HG03060 (cell line): ENCODE results near the gene DMBX1.

Experiments
- ATAC-seq: cut with Tn5 transposase; IDR thresholded peaks from one replicate; pipeline ENCODE4 v1.9.1; 2021; ENCODE audit warnings: low read depth, moderate number of reproducible peaks; ENCODE audit not compliant: unreplicated experiment

DMBX1 gene

DNA sequence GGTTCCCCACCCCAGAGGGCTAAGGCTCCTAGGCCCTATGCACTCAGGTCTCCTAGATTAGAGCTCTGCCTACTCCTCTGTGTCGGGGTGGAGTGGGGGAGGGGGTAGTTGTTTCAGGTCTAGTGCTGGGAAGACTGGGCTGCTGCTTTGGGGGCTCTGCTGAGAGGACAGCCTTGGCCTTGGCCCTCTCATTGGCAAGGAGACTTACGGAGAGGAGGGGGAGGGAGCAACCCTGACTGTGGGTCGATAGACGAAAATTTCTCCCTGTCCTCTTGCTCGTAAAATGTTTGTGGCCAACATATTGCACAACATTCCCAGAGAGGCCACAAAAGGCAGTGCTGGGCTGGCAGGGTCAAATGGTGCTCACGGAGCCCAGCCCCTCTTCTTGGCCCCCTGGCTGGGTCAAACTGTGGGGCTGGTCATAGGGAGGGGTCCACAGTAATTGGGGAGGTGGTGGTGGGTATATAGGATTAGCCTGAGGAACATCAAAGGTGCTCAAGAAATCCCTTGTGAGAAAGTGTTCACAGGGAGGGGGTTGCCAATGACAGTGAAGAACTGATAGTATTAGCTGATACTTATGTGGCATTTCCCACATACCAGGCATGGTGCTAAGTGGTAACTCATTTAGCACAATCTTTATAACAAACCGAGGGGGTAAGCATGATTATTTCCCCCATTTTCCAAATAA lies 8.5 kb upstream of the DMBX1 start:
- ATAC-seq, result no peak

DNA sequence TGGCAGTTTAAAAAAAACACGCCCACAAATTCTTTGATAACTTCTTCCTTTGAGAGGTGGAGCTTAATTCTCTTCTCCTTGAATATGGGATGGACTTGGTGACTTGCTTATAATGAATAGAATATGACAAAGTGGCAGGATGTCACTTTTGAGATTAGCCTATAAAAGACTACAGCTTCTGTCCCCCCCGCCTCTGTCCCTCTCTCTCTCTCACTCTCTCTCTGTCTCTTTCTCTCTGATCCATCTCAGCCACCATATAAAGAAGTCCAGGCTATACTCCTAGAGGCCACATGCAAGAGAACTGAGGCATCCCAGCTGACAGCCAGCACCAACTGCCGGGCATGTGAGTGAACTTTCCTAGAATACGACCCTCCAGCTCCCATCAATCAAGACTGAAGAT lies 7.7 kb upstream of the DMBX1 start:
- ATAC-seq, result no peak

DNA sequence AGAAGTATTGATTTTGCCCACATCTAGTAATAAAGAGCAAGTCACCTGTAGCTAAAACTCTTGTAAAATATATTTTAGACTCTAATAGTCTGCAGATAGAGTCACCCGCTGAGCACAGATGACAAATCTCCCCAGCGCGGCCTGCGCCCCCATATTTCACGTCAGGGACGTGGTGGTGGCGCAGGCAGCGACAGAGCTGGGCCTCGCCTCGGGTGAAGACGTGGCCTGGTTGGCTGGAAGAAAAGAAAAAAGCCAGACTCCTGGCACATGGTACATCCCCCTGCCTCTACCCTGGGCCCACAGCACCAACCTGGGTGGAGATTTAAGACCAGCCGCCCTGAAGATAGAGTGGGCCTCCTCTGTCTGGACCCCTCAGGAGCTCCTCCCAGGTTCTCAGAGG lies 6.0 kb upstream of the DMBX1 start:
- ATAC-seq, result no peak

DNA sequence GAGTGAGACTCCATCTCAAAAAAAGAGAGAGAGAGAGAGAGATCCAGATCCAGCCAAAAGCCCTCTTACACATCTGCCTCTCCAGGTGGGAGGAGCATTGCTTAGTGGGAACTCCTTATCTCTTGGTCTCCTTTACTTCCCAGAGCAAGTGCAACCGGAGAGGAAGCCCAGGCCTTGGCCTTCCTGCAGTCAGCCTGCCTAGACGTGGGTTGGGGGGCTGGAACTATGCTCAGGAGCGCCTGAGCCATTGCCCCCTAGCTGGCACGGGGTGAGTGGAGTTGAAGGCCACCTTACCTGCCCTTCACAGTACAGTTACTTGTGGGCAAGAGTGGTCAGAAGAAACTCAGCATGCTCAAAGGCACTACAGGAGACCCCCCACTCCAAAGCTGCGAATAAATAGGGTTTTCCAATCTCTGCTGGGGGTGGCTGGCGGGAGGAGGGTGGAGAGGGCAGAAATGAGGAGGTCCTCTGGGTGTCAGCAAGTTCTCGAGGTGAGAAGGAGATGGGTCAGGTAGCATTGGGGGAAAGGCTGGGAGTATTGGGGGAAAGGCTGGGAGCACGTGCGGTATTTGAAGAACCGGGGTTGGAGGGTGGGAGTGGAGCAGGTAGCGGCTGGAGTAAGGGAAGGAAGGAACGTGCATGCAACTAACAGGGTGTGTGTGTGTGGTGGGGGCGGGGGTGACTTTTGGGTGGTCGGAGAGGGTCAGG lies 4.7 kb upstream of the DMBX1 start:
- ATAC-seq, result no peak

- no peak for ATAC-seq
Observed at GRCh38 chr1:46485564-46486431, 3.8 kb upstream of the DMBX1 start.

GRCh38 chr1:46486432-46487015 lies 3.1 kb upstream of the DMBX1 start:
- ATAC-seq, result no peak

DNA sequence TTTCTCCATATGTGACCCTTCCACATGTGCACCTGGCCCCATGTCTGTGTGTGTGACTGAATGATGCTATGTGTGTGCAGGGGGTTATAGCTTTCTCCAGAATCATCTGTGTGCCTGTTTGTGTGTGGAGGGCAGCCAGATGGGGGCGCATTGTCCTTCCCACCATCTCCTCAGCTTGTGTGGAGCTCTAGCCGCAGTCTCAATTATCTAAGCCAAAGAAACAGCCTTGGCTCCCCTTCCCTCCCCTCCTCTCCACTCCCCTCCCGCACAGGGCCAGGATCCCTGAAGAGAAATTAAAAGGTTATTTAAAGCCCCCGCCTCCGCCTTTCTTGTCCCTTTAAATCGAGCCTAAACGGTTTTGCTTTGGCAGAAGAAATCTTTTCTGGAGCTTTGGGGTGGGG lies 1.8 kb upstream of the DMBX1 start:
- no peak for ATAC-seq

DNA sequence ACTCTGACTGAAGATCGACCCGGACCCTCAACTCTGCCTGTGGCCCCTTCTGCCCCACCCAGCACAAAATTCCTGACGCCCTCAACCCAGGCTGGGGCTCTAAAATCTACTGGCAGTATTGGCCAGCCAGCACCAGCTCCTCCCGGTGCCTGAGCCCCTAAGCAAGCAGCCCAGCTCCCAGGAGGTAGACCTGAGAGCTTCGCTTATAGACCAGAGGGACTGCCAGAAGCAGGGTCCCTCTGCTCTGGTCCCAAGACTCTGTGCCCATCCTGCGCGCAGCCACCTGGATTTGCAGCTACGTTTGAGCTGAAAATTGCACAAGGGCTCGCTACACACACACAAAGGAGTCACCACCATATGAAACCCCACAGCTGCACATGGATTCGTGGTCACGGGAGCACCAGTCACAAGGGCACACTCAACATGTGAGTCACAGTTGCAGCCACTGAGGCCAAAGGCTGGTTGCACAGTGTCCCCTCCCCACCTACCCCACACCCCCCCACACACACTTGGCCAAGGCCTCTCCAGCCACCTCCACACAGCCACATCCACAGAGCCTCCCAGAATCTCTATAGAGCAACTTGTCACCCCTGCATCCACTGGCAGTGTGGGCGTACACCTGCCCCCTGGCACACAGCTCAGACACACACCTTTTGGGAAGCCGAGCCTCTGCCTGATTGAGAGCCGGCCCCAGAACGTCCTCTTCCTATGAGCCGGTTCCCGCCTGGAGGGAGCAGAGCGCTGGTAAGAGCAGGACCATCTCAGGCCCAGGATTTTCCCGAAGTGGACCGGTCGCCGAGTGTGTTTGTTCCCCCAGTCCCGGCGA lies 1.1 kb upstream of the DMBX1 start:
- no peak for ATAC-seq

- no peak for ATAC-seq
Observed at GRCh38 chr1:46489169-46489637, 433 bp upstream of the DMBX1 start.

GRCh38 chr1:46490406-46490655 lies 695 bp downstream of the DMBX1 start:
- no peak for ATAC-seq

DNA sequence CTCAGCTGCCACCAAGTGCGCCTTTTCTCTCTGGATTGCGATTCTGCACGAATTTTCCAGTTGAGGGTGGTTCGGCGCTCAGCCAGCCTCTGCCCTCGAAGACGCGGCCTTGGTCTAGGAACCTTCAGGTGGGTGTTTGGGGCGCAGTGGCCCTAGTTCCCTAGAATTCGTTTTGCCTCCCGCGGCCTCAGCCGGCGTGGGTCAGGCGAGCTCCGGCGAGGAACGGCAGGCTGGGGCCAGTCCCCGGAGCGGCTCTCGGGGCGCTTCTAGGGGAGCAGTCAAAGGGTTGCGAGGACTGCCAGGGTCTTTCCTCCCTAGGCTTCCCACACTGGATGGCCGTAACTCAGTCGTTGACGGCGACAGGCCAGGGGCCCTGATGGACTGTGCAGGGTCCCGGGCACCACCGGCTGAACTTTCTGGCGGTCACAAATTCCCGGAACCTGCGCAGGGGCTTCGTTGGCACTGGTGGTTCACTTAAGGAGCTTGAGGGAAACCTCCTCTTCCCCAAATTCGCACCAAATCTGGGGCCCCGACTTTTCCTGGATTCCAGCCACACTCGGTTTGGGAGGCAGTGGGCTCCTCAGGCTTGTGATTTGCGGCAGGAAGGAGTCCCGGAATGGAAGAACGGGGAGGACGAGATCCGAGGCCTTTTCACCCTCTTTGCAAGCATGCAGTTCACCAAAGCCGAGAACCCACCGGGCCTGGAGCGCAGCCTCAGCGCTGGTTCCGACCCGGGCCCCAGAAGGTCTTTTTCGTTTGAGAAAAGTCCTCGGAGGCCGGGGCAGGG lies 1.2 kb downstream of the DMBX1 start:
- ATAC-seq, result no peak

DNA sequence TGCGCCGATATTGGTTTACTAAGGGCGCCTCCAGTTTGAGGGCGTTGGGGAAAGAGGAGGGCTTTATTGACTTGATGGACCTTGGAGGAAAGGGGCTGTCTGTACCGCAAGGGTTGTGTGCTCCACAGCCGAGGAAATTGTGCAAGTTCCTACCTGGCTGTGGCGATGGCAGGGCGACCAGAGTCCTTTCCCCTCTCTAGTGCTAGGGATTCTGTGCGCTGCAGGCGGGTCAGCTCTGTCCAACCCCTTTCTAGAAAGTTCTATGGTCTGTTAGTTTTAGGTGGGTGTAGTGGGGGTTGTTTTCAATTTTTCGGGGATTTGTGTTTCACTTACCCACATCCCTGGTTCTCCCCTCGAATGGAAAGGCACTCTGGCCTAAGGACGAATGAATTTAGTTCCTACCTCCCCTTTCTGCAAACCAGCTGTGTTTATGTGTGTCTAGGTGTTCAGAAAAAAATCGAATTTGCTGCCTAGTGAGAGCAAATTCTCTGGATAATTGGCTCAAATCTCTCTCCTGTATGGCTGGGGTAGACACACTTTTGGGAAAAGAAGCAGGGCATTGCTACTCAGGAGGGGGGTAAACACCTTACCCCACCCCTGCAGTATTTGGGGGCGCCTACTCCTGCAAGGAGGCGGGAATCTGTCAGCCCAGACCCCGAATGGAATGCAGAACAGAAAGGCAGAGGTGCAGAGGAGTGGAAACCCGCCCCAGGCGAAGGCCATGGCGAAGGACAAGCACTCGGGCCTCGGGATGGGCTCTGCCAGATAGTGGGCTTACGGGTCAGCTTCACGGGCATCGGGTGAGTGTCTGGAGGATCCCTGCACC lies 2.0 kb downstream of the DMBX1 start:
- ATAC-seq, result no peak

DNA sequence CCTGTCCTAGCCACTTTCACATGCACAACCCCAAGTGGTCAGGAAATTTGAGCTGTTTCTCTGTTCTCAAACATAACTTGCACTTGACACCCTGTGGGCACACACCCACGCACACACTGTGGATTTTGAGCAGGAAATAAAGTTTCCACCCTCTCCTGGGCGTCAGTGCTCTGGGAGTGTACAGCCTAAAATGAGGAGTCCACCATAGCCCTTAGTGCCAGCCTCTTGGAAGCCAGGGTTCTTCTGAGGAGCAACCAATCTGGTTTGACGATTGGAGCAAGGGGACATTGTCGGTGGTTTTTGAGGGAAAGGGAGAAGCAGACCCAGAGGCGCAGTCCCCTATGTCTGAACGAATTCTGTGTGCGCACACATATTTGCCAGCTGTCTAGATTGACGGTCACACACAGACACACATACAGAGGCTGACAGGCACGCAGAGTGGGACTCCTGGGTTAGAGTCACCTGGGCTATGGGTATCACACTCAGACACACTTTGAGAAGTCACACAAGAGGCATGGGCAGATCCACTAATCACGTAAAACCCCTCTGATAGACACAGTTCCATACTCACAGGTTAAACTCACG lies 2.7 kb downstream of the DMBX1 start:
- ATAC-seq, result no peak

DNA sequence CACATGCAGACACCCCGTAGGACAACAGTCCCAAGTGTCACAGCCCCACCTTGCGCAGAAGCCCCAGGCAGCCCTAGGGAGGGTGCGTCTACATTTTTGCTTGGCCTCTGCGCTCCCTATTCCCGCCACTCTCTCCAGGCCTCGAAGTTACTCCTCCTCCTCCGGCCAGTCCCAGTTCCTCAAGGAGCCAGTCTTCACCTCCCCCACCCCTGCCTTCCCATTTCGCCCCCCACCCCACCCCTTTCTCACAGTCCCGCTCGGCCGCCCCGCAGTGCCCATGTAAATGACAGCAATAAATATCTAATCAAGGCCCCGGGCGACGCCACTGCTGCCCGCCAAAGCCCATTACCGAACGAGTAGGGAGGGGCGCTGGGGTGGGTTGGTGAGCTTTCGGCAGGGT lies 3.2 kb downstream of the DMBX1 start:
- ATAC-seq, result no peak

DNA sequence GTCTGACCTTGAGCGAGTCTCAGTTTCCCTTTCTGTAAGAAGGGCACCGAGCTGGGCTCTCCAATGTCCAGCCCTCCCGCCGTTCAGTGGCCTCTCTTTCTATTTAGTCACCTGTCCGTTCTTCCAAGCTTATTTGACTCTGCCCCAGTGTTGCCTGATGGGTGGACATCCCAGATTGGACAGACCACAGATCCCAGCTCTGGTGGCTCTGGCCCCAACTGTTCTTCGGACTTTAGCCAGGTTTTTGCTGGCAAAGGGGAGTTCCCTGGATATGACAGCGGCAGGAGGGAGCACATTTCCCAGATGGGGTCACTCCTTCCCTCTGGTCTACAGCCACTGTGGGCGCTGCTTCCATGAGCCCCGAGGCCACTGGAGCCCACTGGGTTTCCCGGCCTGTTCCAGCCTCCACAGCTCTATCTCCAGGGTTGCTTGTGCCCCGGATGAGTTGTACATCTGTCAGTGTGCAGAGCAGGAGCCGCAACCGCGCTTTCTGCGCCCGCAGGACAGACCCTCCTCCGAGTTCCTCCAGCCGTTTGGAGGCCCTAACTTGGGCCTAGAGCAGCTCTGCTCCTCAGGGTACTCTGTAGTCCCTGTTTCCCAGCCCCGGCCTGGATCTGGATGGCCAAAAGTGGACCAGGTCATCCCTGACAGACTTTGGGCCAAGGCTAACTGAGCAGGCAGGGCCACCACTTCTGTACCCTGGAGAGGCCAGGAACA lies 3.8 kb downstream of the DMBX1 start:
- ATAC-seq, result no peak

- ATAC-seq, result no peak
Observed at GRCh38 chr1:46494910-46495309, 5.3 kb downstream of the DMBX1 start.

DNA sequence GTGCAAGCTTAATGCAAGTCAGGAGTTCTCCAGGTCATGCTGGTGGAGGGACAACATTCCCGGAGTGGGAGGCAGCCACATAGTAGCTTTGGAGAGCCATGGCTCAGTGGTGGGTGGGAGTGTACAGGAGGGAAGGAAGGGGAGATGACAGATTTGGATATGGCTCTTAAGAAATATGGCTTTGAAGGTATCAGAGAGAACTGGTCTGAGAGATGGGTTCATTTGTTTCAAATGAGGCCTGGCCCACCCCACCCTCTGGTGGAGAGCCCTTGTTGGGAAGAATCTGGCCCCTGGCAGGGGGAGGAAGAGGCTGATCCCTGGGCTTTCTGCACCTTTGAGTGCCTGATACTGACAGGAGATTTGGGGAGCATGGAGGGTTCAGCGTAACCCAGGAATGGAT lies 6.1 kb downstream of the DMBX1 start:
- ATAC-seq, result no peak

- no peak for ATAC-seq
Observed at GRCh38 chr1:46496505-46496904, 6.9 kb downstream of the DMBX1 start.
